GM12801 (cell line): ENCODE measurements around the gene PRSS50.

Experiments
- TF ChIP-seq, protein P1 (sequence below): IDR thresholded peaks from one replicate; pipeline ENCODE4 v1.5.1; 2011; ENCODE audit warnings: control low read depth; ENCODE audit not compliant: insufficient read length; ENCODE audit errors: extremely low read depth

The PRSS50 gene

DNA sequence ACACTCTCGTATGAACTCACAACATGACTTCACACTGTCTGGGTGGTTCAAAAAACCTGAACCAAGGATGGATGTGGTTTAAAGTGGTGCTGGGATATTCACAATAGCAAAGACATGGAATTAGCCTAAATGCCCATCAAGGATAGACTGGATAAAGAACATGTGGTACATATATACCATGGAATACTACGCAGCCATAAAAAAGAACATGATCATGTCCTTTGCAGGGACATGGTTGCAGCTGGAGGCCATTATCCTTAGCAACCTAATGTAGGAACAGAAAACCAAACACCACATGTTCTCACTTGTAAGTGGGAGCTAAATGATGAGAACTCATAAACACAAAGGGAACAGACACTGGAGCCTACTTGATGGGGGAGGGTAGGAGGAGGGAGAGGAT is 3.3 kb upstream of the PRSS50 start:
- TF ChIP-seq, protein P1, sequence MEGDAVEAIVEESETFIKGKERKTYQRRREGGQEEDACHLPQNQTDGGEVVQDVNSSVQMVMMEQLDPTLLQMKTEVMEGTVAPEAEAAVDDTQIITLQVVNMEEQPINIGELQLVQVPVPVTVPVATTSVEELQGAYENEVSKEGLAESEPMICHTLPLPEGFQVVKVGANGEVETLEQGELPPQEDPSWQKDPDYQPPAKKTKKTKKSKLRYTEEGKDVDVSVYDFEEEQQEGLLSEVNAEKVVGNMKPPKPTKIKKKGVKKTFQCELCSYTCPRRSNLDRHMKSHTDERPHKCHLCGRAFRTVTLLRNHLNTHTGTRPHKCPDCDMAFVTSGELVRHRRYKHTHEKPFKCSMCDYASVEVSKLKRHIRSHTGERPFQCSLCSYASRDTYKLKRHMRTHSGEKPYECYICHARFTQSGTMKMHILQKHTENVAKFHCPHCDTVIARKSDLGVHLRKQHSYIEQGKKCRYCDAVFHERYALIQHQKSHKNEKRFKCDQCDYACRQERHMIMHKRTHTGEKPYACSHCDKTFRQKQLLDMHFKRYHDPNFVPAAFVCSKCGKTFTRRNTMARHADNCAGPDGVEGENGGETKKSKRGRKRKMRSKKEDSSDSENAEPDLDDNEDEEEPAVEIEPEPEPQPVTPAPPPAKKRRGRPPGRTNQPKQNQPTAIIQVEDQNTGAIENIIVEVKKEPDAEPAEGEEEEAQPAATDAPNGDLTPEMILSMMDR: no peak

DNA sequence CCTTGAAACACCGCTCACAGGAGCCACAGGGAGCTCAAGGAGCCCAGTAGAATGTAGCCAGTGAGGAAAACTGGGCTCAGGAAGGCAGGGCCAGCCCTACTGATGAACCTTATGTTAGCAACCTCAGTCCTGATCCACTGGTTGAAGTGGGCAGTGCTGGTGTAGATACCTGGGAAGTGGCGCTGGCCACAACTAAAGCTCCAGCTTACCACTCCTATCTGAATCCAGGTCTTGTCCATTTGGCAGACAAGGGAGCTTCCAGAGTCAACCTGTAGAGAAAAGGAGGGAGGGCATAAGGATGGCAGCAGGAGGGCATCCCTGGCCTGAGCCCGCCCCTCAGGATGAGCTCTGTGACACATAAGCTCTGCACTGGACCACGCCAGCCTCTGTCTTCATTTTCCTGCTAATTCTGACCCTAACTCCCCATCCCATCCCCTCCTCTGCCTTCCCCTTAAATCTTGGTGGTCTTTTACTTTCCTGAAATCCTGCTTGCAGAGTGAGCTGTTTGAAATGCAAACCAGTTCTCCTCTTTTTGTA is 2.1 kb upstream of the PRSS50 start:
- TF ChIP-seq, protein P1: no peak

DNA sequence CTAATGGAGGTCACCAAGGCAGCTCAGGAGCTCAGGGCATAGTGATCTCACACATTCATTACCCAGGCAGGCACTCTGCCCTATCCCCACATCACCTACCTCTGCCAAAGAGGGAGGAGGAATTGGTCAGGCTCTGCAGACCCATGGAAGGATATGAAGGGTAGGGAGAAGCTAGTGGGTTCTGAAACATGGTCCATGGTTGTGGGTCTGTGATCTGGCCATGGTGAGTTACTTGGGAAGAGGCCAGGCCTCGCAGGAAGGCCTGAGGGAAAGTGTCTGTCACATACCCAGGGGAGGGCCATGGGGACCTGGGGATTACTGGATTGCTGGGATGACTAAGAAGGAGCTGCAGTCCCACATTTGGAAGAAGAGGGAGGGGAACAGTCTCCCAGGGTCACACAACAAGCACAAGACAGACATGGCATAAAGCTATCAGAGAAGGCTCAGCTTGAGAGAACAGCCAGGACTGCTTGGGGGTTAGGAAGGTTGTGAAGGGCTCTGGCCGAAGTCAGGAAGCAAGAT is 1.4 kb upstream of the PRSS50 start:
- TF ChIP-seq, protein P1: no peak

DNA sequence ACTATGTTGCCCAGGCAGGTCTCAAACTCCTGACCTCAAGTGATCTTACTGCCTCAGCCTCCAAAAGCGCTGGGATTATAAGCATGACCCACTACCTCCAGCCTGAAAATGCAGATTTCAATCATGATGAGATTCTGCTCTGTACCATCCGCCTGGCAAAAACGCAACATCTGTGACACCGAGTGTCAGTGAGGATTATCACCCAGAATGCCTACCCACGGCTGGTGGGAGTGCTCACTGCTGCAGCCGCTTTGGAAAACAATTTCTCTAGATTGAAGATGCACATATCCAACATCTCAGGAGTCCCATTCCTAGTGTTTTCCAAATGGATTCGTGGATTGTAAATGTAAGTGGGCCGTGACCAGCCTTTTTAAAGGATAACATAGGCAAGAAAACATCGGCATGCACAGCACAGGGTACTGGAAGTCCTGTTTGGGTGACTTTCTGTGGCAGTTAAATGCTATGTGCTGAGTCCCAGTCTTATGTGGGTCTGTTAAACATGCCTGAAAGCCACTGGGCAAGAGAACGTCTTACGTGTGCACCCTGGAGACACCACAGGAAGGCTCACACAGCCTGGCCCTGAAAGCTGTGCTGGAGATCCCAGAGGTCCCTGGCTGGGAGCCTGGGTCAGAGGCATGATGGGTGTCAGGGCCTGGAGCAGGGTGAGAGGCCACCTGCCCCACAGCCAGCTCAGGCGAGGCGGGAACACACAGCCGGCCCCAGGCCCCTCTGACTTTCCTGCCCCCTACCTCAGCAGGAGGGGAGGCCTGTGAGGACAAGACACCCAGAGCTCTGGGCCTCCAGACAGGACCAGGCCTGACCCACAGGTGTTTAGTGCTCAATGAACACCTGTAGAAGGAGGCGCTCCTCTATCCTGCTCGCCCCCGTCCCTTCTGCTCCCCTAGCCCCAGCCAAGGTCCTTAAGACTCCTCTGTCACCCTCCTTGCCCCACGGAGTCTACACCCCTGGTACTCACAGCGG is 918 bp downstream of the PRSS50 start:
- TF ChIP-seq, protein P1: no peak

DNA sequence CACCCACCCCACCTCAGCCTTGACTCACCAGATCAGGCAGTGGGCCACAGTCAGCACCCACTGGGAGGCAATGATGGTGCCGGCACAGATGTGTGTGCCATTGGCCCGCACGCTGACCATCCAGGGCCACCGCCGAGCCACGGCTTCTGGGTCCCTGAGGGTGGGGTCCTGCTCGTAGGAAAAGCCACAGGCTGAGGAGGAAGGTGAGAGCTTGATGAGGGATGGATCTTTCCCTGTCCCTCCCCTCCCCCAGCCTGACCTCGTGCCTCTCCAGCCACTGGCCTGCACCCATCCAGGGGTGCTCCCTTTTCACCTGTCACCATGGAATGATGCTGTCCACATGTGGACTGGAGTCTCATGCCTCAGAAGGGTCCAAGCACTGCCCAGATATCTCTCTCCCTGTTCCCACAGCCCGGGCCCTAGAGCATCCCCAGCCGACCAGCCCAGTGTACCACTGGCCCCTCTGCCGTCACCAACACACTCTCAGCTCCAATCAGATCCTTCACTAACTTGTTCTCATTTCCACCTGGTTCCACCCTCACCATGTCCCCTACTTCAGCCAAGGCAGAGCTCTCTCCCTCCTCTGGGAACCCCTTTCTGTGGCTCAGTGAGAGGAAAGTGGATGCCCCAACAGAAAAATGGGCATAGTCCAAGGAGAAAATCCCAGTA is 2.0 kb downstream of the PRSS50 start:
- TF ChIP-seq, protein P1: no peak

DNA sequence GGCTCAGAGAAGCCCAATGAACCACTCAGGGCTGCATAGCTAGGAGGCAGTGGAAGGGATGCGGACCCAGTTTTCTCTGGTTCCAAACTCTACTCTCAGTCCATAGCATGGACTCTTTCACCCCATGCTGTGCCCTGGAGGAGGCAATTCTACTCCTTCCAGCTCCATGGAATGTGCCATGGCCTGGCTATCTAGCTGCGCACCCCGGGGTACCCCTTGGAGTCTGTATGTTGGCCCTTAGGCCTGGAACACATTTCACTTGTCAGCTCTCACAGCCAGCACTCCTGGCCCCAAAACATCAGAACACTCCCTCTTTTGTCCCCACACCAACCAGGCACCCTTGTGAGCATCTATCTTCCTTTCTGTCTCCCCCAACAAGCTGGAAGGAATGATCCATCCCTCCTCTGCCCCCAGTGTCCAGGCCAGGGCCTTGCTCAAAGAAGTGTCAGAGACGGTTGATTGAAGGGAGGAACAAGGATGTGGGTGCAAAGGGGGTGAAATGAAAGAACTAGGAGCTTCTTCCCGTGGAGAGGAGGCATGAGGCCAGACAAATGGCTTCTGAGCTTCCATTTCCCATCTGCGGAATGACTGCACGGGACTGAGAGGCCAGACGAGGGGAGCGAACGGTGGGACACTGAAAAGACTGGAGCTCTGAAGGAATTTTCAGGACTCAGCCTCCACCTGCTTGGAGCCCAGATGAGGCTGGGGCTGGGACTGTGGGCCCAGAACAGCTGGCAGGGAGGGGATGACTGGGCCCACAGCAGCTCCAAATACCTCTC is 2.8 kb downstream of the PRSS50 start:
- TF ChIP-seq, protein P1: no peak
